ENCODE data around the gene ENC1.

DNA sequence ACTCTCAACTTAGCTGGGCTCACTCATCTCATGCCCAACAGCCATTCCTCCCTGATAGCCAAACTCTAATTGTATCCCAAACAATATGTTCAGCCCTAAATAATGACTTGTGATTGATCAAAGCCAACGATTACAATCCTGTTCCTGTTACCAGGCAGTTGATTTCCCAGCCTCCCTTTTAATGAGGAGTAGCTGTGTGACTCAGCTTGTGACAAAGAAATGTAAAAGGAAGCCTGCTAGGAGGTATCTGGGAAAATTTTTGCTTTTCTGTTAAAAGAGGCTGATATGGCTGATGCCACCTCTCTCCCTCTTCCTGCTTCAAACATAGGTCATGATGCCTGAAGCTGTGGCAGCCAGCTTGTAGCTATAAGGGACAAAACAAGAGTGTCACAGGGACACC is 19.6 kb upstream of the ENC1 start:
- TF ChIP-seq GATA3 (IDR thresholded peaks at IDR 0.05; ENCODE audit: low read depth, low read length): no peak
- TF ChIP-seq GATA2 (IDR thresholded peaks at IDR 0.05; ENCODE audit: low read depth, low read length): no peak
